Measurements from ENCODE around the gene KATNIP.
"Not testable (repeated sequence)": the region's sequence is repeated elsewhere in the genome, so short reads cannot be mapped to it uniquely, and the experiment has no call there.

The KATNIP gene

DNA sequence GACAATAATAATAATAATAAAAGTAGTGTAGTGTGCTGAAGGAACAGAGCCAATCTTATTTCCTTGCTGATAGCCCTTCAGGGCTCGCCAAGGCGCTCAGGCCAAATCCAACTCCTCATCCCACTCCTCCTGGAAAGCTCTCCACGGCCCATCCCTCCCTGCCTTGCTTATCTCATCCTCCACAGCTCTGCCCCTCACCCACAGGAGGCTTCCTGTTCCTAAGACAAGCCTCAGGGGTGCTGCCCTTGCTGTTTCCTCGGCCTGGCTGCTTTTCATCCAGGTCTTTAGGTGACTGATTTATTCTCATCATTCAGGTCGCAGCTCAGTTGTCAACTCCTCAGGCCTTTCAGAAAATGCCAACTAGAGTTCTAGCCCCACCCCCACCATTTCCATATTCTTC lies 11.4 kb upstream of the KATNIP start:
- DNase-seq (ENCODE audit: low spot score), result no peak

DNA sequence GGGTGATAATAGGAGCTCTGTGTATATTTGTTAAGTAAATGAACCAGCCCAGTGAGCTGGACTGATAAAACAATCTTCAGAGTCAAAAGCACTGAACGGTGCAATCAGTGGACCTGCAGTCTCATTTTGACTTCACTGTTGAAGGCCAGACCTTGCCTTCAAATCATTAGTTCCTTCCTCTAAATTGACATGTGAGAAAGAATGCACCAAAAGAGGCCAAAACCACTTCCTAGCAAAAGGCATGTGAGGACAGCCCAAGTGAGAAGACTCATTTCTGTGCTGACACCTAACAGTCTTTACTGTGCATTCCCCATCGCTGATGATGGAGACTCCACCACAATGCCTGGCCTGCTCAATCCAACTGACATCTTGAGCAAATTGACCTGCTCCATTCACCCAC lies 10.8 kb upstream of the KATNIP start:
- DNase-seq (ENCODE audit: low spot score), result no peak

DNA sequence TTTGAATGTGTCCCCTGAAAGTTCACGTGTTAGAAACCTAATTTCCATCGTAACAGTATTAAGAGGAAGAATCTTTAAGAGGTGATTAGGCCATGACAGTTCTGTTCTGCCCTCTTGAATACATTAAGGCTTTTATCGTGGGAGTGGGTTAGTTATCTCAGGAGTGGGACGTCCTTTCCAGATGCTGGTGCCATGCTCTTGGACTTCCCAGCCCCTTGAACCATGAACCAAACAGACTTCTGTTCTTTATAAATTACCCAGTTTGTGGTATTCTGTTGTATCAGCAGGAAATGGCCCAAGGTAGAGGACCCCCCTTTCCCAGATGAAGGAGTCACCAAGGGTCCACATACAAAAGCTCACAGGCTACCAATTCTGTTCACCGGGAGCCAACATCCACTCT lies 10.3 kb upstream of the KATNIP start:
- no peak for DNase-seq (ENCODE audit: low spot score)

DNA sequence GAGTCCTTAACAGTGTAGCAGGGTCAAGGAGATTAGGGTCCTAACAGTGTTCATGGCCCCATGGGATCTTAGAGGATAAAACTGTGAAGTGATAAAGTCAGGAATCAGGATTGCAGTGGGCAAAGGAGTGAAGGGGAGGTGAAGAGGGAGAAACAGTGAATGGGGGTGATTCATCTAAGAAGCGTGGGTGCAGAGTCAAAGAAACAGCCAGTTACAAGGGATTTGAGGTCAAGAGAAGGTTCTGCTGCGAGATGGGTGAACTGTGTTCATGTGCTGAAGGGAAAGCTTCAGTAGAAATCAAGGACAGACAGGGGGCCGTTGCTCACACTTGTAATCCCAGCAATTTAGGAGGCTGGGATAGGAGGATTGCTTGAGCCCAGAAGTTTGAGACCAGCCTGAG lies 6.1 kb upstream of the KATNIP start:
- no peak for DNase-seq (ENCODE audit: low spot score)

DNA sequence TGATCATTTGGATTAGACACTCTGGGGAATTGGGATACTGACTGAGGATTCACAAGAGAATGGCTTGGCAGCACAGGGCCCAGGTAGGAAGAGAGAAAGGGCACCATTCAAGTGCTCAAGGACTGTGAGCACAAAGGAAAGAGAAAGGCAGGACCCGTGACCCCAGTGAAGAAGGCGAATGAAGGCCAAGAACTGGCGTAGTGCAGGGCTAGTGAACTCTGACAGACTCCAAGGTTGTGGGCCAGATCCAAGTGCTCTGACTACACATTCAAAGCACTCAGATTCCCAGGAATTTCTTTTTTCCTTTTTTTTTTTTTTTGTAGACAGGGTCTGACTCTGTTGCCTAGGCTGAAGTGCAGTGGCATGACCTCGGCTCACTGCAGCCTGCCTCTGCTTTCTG lies 5.3 kb upstream of the KATNIP start:
- DNase-seq (ENCODE audit: low spot score), result no peak

DNA sequence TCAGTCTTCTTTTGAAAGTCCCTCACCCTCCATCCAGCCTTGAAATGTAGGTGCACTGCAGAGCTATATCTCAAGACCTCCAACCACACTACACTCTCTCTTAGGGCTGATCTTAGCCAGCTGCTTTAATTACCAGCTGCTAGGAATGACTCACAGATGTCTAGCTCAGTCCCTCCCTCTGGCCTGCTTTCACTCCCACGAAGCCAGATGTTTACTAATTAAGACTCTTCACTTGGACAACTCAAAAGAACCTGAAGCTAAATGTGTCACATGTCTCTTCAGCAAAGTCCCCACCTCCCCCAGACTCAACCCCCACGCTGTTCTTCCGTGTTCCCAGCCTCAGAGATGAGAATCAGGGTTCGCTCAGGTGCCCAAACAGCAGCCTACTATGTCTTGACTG lies 2.8 kb upstream of the KATNIP start:
- DNase-seq (ENCODE audit: low spot score), result no peak

DNA sequence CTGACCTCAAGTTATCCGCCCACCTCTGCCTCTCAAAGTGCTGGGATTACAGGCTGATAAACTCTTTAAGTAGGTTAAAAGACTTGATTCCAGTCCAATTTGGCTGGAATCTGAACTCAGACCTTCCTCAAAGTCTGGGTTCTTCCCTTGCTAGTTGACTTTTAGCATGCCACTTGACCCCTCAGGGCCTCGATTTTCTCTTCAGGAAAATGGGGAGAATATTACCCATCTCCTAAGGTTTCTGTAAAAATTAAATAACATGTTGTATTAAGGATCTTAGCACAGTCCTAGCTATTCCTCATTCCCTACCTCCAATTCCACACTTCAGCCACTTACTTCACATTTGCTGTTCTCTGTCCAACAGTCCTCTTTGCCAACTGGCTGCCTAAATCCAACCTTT lies 2.1 kb upstream of the KATNIP start:
- DNase-seq (ENCODE audit: low spot score), result no peak

DNA sequence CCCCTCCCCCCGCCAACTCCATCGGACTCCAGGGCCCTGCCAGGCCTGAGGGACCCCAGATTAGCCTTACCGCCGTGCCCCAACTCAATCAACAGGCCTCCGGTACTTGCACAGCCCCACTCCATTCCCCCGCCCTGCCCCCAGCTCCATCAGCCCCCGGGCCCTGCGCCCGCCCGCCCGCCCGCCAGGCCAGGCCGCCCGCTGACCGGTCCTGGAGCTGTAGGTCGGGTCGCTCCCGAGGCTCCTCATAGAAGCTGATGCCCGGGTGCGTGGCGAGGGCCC lies 539 bp upstream of the KATNIP start:
- no peak for DNase-seq (ENCODE audit: low spot score)

DNA sequence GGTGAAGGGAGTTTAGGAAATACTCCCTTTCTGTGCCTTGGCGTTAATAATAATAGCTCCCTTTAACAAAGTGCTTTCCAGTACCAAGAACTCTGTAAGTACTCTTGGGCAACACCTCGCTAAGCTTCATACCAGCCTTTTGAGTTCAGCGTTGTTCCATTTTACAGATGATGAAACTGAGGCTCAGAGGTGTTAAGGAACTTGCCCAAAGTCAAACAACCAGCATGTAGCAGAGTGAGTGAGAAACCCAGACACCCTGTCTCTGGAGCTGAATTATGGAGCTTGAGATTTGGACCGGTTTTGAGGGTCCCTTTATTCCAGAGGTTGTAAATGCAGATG lies 607 bp downstream of the KATNIP start:
- DNase-seq (ENCODE audit: low spot score), result no peak

DNA sequence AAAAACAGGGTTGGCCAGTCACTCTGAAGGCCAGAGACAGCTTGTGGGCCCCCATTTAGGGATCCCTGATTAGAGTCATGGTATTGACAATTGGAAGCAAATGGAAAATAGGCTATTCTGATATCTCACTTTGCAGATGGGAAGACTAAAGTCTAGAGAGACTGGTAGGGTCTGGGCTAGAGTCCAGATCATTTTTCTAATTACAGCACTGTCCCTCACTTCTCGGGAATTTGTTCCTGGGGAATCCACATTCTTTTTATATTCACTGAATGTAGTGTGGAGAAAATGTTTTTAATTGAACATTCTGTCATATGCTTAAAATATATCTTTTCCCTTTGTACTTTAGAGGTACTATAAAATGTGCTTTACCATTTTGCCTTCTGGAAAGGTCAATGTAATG lies 1.1 kb downstream of the KATNIP start:
- DNase-seq (ENCODE audit: low spot score), result no peak

DNA sequence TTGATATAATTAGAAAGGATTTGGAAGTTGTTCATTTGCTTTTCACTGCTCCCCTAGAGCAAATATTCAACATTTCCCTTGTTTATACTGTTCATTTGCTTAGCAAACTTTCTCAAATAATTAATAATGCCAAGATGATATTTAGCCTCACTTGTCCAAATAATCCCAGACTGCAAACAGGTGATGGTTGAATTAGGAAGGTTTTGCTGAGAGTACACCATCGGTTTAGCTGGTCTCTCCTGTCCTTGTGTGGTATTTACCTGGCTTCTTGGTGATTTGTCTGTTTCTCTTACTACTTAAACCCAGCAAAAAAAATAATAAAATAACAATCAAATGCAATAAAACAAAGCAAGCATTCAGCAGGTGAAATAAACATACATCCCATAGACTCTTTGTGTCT lies 6.5 kb downstream of the KATNIP start:
- no peak for DNase-seq (ENCODE audit: low spot score)

DNA sequence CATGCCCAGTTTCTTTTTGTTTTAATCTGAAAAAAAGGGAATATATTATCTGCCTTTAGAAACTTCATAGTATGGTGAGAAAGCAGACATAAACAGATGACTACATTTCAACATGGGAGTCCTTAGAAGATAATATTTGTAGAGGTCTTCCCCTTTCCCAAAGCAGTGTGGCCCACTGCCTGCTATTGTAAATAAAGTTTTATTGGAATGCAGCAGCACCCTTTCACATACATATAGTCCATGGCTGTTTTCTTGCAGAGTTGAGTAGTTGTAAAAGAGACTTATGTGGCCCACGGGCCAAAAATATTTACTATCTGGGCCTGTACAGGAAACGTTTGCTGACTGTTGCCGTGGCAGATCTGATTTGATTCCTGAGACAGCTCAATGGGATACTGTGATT lies 8.5 kb downstream of the KATNIP start:
- DNase-seq (ENCODE audit: low spot score), result no peak

DNA sequence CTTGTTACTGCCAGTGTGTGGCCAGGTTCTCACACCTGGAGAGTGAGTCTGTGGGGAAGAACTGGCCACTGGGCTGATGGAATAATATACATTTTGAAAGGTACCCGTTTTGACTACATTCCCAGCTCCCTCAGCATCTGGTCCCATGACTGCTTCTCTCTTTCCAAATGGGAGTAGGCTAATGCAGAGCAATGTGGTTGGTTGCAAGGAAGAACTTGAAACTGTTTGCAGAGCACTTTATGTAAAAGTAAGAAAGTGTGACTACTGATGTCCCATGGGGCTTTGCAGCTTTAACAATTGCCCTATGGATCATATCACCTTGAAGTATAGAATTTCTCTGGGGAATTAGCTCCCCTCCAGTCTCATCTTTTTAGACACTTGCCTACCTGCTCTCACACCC lies 9.0 kb downstream of the KATNIP start:
- no peak for DNase-seq (ENCODE audit: low spot score)

DNA sequence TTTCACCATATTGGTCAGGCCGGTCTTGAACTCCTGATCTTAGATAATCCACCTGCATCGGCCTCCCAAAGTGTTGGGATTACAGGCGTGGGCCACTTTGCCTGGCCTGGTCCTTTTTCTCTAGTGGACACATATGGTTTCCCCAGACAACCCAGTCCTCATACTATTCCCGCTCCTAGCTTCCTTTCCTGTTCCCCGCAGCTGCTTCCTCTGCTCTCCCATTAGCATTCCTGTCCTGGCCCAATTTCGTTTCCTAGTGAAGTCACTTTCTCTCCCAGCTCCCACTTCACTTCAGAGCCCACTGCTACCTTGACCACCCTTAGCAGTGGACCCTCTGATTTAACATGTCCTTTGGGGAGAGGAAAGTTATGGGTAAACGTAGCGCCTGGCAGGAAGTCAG lies 11.3 kb downstream of the KATNIP start:
- no peak for DNase-seq (ENCODE audit: low spot score)

DNA sequence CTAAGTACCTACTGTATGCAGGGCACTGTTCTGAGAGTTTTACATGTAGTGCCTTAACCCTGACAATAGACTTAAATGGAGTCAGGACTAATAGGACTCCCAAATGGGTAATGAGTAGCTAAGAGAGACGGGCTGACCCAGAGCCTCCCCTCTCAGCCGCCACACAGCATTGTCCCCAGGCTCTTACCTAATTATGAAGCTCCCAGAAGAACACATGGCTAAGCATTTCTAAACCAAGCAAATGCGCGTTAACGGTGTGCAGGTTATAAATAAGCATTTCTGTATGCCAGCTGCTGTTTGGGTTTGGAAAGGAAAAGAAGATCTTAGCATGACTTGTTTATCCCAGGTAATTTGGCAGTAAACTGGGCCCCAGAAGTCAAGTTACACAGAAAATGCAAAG lies 14.3 kb downstream of the KATNIP start:
- no peak for DNase-seq (ENCODE audit: low spot score)

DNA sequence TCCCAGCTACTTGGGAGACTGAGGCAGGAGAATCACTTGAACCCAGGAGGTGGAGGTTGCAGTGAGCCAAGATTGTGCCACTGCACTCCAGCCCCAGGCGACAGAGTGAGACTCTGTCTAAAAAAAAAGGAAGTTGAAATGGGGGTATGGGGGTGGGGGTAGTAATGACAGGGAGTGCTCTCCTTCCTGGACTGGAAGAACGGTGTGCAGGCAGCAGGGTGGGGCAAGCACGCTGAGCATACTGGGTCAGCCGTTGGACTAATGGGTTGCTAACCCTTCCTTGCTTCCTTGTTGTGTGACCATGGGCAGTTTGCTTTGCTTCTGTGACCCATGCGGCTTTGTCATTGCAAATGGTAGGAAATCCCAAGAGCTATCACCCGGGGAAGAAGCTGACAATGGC lies 16.5 kb downstream of the KATNIP start:
- no peak for DNase-seq (ENCODE audit: low spot score)

DNA sequence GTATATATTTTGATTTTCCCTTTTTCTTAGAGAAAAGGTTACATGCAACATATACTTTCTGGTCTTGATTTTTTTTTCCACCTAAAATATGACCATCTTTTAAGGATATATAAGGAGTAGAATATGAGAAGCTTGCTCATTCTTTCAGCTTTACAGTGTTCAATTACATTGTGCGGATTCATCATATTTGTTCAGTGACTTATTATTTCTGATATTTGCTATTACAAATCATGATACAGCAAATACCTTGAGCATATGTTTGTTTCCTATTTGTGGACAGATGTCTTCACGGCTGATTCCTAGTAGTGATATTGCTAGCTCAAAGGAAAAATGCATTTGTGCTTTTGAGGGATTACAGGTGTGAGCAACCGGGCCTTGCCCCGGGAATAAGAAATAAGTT lies 18.1 kb downstream of the KATNIP start:
- no peak for DNase-seq (ENCODE audit: low spot score)

DNA sequence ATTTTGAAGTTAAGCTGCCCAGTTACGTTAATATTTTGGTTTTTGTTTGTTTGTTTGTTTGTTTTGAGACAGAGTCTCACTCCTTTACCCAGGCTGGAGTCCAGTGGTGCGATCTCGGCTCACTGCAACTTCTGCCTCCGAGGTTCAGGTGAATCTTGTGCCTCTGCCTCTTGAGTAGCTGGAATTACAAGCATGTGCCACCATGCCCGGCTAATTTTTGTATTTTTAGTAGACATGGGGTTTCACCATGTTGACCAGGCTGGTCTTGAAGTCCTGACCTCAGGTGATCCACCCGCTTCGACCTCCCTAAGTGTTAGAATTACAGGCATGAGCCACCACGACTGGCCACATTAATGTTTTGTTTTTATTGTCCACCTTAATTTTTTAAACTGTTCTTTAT lies 21.0 kb downstream of the KATNIP start:
- DNase-seq (ENCODE audit: low spot score), result not testable (repeated sequence)

DNA sequence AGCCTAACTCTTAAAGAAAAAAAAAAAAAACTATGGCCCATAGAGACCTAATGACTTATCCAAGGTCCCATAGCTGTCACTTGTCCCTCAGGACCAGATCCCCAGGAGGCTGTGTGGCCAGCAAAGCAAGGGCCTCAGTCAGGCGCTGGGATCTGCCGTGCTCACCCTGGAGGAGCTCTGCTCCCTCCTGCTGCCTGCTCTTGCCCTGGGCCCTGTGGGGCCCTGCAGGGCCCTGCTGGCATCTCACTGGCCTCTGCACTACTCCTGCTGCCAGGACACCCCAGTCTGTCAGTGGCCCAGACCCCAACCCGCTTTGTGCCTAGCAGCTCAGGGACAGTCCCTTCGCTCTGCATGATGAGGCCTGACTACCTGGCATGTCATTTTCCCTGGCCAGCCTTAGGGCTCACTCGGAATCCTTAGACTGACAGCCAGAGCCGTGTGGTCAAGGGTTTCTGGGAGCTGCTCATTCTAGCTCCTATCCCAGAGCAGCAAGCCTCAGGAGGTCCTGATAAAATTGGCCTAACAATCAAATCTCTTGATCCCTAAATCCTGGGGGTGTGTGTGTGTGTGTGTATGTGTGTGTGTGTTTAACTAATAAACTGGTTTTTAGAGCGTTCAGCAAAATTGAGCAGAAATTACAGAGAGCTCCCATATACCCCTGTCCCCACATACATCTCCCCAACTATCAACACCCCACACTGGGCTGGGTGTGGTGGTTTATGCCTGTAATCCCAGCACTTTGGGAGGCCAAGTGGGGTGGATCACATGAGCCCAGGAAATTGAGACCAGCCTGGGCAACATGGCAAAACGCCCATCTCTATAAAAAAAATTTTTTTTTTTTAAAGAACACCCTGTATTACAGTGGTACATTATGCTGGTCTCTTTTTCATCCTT lies 21.7 kb downstream of the KATNIP start:
- DNase-seq (ENCODE audit: low spot score), result no peak

DNA sequence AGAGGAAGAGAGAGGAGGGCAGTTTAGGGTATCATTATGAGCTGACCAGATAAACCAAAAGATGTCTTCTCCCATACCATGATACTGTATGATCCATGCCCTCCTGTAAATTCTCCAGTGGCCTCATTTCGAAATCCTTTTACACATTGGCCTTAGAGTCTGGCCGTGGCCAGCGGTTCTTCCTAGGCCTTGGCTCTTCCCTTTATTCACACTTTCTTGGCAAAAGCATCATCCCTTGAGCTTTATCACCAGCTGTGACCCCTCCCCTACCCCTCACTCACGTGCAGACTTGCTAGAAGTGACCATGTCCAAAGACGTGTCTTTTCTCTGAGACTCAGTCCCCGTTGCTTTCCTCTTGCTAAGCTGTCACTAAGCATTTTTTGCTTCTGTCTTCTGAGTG lies 22.8 kb downstream of the KATNIP start:
- no peak for DNase-seq (ENCODE audit: low spot score)

DNA sequence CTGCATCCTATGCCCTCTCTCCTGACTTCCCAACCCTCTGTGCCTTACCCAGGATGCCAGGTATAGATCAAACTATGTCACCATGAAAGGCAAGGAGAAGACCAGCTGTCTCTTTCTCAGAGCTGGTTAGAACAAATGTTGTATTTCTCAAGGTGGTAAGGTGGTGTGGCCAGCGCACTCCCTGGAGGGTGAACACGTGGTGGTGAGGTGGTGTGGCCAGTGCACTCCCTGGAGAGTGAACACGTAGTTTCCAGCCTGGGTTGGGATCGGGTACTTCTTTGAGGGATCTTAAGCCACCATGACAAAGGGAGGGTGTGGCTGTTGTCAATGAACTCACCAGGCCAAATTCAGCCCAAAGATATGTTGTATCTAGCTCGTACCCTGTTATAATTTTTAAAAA lies 26.8 kb downstream of the KATNIP start:
- DNase-seq (ENCODE audit: low spot score), result no peak

DNA sequence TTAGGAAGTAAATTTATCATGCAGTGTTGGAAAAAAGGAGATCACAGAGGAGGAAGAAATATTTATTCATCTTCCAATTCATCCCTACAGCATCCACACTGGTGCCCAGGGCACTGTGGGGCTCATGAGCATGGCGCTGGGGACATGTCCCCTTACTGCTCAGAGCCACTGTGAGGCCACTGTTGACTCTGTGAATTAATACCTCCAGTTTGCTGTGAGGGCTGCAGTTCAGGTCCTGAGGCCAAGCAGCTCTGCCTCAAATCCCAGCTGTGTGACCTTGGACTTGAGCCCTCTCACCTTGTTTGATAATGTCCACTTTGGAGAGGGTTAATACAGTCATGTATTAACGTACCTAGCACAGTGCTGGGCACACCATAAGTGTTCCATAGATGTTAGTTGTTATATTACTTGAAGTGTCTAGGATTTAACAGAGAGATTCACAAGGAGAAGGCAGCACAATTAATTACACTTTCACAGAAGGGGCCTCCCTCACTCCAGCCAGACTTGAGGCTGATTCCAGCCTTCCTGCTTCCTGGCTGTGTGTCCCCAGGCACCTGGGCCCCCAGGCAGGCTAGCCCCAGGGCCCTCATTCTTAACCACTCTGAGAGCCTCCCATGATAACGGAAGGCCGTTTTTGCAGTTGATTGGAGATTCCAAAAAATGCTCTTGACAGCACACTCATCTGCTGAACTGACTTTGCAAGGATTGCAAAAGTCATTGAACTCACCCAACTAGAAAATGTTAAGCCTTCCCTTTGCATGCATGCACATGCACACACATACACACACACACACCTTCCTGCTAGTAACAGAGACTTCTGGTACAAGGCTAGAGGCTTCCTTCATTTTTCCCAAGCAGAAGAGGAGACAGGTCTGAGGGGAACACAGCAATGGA lies 29.4 kb downstream of the KATNIP start:
- DNase-seq (ENCODE audit: low spot score), result no peak

DNA sequence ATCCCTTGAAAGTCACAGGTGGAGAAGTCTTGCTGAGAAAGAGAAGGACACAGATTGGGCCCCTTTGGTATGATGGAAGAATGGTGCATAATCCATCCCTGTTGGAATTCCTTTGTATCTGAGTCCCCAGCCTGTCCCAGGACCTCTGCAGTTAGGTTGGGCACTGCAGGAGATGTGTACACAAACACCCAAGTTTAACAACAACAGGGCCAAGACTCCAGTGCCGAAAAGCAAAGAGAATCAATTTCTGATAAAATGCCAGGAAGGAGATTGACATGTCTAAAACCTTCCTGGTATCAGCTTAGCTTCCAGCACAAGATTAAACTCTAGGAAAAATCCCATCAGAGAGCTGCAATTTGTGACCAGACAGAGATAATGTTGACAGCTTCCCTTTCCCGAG lies 32.9 kb downstream of the KATNIP start:
- no peak for DNase-seq (ENCODE audit: low spot score)

DNA sequence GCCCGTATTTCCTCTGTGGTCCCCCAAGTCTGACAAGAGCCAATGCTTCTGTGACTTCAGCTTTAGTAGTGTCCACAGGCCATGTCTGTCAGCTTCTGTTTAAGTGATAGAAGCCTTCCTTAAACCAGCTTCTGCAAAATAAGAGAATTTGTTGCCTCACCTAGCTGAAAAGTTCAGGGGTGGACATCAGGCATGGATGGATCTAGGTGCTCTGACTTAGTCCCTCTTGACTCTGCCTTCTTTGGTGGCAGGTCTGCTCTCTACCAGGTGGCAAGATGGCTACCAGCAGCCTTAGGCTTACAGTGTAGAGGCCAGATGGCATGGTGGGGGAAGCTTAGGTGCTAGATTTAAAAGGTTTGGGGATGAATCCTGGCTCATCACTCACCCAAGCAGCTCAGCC lies 33.7 kb downstream of the KATNIP start:
- DNase-seq (ENCODE audit: low spot score), result no peak

Measured in HuH-7.5 (cell line).